Measurements from ENCODE around the gene METTL23.
"Not testable (repeated sequence)": the region's sequence is repeated elsewhere in the genome, so short reads cannot be mapped to it uniquely, and the experiment has no call there.

Gene METTL23

DNA sequence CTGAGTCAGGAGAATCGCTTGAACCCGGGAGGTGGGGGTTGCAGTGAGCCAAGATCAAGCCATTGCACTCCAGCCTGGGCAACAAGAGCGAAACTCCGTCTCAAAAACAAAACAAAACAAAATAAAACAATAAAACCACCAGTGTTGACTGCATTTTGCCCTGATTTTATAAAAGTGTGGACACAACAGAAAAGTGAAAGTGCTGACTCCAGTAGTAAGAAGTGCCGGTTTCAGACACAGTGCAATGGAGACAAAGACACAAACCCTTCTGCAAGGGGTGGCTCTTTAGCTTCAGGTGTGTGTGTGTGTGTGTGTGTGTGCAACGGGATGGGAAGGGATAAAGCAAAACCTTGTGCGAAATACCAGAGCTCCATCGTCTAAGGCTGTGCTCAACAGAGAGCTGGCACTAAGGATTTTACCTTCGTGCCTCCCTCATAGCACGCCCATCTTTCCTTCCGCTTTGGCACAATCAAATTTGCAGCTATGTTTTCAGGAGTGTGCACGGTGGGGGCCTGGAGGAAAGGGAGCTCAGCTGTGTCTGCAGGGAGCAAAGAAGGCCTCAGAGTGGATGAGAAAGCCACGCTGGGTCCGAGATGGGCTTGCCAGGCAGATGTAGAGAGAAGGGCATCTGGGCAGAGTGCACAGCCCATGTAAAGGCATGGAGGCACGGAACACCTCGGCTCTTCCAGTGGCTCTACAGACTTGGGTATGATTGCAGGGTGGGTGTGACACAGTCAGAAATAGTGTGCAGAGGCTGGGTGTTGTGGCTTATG lies 31.4 kb upstream of the METTL23 start:
- peak; percentile 38 for DNase-seq

DNA sequence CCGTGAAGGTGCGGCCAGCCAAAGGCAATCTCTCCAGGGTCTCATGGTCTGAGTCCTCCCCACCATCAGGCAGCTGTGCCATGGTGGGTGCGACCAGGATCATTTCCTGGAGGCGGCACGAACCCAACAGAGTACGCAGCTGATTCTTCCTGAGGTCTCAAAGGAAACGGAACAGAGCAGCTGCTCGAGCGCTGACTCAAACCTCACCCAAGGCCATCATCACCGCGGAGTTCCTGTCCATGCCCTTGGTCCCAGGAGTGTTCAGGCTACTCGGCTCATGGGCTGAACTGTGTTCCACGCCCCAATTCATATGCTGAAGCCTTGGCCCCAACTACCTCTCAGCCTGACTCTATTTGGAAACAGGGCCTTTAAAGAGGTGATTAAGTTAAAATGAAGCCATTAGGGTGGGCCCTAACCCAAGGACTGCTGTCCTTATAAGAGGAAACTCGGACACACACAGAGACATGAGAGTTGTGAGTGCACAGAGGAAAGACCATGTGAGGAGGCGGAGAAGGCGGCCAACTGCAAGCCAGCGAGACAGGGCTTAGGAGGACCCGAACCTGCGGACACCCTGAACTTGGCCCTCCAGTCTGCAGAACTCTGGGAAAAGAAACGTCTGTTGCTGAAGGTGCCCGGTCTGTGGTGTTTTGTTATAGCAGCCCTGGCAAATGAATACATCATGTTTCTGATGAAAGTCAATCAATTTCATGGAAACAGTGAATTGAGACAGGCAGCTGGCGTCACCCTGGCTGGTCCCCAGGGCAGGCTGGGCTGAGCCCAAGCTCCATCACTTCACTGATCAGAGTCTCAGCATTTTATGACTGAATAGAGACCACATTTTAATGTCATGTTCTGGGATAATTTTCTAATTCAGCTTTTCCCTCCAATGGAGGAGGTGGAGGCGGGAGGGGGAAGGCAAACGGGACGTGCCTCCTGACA lies 29.6 kb upstream of the METTL23 start:
- peak; percentile 30 for DNase-seq

DNA sequence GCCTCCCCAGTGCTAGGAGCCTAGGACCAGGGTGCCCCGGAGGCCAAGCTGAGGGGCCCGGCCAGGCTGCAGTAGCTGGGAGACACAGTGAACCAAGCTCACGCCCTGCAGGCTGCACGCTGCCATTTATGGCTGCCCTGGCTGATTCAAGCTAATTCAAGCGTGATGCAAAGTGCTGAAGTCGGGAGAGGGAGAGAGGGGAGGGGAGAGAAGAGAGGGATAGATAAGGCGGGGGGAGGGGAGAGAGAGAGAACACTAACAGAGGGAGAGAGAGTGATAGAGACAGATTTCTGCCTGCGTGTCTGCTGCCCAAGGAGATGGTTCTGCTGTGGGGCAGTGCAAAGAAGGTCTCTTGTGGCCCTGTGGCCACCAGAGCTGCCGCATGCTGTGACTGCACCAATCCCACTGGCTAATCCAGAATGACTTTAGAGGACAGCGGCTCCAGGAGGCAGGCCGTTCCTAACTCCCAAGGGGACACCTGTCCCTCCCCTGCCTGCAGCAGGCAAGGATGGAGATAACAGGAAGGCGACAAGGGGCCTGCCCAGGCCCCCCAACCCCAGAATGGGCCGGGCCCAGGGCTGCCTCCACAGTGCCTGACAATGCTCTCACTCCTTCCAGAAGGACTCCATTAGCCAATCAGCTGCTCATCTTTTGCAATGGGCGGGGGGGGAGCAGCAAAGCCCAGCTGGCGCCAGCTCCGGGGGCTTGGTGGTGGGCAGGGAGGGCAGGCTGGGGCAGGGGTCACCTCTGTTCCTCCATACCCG lies 28.8 kb upstream of the METTL23 start:
- peak; percentile 83 for DNase-seq

DNA sequence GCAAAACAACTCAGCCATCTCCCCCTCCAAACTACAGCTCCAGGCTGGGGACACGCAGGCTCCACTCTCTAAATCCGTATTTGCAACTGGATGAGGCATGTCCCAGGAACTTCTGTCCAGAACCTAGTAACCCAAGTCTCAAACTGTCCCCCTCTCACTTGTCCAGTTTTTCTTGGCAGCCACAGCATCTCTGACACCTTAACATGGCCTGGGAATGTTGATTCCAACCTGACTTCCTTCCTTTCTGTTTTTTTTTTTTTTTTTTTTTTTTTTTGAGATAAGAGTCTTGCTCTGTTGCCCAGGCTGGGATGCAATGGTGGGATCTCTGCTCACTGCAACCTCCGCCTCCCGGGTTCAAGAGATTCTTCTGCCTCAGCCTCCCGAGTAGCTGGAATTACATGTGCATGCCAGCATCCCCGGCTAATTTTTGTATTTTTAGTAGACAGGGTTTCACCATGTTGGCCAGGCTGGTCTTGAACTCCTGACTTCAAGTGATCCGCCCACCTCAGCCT lies 28.1 kb upstream of the METTL23 start:
- not testable (repeated sequence) for DNase-seq

DNA sequence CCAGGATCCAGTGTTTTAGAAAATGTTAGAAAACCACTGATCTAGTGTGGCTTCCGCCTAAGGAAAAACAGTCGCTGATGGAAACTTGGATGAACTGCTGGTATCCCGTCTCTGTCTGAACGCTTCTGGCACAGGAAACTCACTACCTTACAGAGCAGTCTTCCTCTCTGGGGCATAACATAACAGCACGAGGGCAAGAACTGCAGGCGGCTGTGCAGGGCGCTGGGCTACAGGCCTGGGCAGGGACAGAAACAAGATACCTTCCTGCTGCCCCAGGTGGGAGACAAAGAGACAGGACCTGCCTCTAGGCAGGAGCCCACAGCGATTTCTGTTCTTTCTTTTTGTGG lies 26.4 kb upstream of the METTL23 start:
- no peak for DNase-seq

DNA sequence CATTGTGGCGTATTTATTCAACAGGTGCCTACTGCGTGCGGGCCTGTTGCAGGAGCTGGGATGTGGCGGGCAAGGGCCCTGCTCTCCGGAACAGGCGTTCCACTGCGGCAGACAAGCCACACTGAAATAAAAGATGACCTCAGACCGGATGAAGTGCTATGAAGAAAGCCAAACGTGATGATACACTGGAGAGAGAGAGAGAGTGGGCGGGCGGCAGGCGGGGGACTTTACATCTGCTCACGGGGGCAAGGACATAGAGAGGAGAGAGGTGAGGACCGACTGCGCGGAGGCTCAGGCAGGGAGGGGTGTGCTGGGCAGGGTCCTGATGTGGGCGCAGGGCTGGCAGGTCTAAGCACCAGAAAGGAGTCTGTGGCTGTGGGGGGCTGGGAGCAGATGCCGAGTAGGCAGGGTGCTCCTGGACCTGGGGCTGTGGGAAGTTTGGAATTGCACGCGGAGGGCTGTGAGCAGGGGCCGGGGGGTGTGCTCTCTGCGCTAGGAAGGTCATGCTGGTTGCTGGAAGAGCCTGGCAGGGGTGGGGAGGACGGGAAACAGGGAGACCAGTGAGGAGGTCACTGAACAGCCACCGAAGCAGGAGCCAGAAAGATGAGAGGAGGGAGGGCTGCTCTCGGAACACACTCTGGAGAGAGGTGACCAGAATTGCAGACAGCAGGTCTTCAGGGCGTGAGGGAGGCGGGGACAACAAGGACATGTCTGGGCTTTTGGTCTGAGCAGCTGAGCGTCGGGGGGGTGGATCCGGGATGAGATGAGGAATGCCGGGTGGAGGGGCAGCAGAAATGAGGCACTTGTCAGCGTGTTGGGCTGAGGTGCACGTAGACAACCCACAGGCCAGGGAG lies 25.8 kb upstream of the METTL23 start:
- no peak for DNase-seq

DNA sequence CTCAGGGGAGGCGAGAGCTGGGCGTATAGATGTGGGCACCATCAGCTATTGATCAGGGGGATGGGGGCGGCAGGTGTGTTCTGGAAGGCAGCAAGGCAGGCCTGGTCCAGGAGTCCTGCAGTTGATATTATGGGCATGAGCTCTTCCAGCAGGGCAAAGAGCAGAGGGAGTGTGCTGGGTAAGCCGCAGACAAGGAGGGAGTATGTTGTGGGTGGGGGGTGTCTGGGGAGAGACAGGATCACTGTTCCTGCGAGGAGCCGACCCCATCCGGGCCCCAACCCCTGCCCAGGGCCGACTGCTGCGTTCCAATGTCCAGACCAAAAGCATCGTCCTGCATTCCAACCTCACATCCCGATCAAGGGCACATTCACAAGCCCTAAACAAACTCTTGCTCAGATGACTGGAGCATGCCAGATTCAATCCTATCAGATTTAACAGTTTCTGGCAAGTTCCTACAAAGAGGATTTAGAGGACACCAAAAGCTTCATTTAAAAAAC lies 25.1 kb upstream of the METTL23 start:
- DNase-seq: no peak

DNA sequence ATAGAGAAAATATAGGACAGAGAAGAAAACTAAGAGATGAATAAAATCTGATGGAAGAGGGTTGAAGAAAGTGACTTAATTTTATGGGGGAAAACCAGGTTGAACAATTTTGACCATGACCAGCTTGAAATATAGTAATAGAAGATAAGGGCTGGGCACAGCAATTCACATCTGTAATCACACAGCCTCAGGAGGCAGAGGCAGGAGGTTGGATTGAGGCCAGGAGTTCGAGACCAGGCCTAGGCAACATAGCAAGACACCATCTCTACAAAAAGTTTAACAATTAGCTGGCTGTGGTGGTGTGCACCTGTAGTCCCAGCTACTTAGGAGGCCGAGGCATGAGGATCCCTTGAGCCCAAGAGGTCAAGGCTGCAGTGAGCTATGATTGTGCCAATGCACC lies 24.6 kb upstream of the METTL23 start:
- DNase-seq: no peak

DNA sequence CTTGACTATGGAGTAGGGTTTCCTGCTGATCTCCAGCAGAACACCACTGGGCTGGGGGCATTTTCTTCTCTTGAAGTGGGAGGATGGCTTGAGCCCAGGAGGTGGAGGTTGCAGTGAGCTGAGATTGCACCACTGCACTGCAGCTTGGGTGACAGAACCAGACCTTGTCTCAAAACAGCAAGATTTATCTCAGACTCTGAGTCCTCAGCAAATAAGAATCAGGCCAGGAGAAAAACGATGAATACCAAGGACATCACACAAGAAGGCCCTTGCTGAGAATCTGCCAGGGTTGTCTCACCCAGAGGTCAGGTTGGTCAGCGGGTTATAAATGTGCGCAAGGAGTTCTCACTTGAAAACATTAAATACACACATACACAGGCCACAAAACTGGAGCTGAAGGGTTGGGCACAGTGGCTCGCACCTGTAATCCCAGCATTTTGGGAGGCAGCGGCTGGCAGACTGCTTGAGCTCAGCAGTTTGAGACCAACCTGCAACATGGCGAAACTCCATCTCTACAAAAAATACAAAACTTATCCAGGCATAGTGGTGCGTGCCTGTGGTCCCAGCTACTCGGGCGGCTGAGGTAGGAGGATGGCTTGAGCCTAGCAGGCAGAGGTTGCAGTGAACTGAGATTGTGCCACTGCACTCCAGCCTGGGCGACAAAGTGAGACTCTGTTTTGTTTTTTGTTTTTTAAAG lies 23.6 kb upstream of the METTL23 start:
- no peak for DNase-seq

DNA sequence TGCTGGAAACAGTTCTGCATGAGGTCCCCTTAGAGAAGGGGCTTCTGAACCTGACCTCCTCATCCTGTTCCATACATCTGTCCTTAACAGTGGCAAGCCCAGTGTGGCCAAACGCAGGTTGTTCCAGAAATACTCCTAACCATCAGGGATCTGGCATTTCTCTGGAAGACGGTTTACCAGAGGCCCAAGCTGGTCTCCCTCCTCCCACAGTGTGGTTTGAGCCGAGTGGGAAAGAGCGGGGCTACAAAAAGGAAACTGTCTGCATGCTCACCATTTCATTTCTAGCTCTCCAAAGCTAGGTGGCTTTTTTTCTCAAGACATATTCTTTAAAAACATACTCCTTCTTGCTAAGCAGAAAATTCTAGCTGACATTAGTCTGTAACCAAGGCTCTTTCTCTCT lies 21.8 kb upstream of the METTL23 start:
- DNase-seq: peak; percentile 20

DNA sequence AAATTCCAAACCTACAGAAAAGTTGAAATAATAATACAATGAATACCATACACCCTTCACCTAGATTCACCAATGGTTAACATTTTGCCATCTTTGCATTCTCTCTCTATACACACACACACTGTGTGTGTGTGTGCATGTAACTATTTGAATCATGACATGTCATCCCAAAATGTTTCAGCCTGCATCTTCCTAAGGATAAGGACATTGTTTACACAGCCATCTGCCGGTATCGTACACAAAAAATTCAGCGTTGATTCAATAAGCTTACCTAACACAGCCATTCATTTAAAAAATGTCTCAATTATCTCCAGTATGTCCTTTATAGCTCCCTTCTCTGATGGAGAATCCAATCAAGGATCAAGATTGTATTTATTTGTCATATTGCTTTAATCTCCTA lies 19.8 kb upstream of the METTL23 start:
- DNase-seq: no peak

DNA sequence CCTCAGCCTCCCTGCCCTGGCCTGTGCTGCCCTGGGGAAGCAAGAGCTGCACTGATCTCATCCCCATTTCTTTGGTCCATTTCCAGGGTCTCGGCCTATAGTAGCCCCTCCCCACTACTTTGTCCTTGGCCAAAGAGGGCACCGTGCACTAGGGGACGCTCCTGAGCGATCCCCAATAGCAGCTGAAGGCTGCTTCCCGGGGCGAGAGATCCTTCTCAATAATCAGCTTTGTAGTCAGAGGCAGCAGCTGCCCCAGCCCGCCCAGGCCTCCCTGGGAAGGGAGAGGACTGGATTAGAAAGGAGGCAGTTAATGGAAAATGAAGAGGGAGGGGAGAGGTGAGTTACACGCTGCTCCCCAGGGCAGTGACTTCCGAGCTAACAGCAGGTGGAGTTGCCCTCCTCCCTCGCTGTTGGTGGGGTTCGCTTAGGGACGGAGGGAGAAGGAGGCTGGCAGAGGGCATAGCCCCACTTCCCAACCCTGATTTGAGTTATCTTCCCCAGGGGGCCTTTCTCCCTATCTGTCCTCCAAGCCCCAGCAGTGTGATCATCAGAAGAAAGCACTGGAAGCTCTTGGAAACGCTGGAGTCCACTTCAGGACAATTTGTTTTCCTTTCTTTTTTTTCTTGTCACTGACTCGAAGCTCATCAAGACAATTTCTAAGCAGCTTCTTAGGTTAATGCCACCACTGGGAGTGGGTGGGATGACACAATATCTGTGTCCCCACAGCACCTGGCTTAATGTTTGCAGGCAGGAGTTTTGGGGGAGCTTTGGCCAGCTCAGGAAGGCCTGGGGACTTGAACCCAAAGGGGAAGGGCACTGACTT lies 18.4 kb upstream of the METTL23 start:
- DNase-seq: no peak

DNA sequence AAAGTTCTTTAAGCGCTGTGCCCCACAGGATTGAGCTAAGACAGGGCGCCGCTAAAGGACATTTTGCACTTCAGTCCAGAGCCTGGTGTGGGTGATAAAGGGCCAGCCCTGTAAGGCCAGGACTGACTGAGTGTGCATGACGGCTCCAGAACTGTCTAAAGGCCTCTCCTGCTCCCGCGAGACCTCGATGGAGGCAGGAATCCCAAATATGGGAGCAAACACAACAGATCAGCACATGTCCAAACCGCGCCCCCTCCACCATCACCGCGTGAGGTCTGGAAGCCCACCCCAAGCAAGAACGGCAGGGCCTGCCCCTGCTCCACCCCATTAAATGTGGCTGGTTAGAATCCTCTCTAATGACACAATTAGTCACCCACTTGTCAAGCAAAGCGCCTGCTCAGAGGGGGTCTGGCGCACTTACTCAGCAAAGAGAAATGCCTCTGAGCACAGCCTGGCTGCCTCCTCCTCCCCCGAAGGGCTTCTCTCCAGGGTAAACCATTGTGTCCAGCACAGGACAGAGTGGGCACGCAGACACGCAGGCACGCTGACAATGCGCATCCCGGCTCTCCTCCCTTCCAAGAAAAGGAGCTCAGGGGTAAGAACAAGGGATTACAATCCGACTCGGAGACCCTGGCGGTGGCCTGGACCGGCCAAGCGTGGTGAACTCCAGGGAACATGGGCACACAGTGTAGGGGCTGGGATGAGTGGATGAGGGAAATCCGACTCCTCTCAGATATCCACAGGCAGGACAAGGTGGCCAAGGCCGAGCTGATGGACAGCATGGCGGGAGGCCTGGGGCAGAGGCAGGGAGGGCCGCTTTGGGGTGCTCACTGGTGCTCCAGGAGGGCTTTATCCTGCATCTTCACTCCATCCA lies 17.3 kb upstream of the METTL23 start:
- no peak for DNase-seq

DNA sequence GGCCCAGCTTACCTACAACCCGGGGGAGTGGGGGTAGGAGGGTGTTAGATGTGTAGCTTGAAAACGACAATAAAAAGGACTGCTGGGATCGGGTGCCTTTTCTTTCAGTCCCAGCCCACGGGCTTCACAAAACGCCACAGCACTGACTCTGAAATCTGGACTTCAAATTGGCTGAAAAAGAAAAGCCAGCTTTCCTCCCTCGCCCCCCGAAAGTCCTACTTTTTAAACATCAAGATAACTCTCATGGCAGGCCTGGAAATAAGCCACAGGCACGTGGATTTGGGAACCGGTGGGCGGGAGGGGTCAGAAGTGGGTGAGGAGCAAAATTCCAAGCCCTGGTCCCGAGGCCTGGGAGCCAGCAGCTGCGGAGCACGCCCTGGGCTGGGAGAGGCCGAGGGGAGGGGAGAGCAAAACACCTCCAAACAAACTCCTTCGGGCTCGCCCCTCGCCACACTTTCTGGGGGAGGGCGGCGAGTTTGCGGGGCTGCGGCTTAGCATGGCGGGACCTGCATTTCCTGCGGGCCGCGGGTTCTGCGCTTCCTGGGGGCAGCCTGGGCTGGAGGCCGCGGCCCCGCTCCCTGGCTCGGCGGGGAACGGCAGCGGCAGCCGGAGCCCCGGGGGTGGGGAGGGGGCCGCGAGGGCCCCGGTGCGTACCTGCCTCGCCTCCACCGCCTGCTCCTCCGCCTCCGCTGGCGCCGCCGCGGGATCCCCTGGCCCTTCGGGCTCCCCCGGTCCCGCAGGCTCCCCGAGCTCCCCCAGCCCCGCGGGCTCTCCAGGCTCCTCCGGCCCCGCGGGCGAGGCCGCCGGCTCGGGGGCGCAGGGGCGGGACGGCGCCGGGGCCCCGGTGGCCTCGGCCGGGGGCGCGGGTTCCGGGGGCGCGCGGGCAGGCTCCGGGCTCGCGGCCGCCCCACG lies 16.4 kb upstream of the METTL23 start:
- DNase-seq: not testable (repeated sequence)

DNA sequence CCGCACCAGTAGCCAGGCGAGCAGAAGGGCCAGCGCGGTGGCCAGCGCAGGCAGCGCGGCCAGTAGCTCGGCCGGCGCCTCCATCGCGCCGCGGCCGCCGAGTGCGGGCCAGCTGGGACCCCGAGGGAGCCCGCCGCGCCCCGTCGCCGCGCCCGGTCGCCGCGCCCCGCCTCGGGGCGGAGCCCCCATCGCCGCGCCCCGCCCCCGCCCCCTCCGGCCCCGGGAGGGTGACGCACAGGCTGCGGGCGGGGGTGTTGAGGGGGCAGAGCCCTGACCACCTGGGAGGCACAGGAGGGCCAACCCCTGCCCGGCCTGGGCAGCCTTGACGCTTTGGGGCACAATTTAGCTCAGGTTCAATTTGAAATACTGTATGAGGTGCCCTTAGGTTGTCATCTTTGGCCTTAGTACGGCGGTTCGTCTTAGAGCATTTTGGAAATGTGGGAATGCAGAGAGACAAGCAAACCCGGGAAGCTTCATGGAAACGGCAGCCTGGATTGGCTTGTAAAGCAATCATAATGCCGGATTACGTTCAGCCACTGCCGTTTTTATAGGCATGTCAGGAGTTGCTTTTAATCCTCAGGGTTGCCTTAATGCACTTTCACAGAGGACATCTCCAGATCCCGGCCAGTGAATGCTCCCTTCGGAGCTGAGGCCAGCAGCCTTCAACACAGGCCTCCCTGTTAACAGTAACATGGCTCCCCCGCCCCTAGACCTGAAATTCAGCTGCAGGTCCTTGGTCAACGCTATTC lies 15.6 kb upstream of the METTL23 start, which contains the start of gene MXRA7:
Gene MXRA7 (minus strand): TSS at position 103 of the 749 bp plus-strand sequence. CDS start 19 bp downstream, at position 84.
- DNase-seq: no peak

DNA sequence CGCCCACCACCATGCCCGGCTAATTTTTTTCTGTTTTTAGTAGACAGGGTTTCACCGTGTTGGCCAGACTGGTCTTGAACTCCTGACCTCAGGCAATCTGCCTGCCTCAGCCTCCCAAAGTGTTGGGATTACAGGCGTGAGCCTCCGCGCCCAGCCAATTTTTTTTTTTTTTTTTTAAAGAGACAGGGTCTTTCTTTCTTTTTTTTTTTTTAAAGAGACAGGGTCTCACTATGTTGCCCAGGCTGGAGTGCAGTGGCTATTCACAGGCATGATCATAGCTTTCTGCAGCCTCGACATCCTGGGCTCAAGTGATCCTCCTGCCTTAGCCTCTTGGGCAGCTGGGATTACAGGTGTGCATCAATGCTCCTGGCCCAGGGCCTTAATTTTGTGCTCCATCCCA lies 14.3 kb upstream of the METTL23 start:
- DNase-seq: not testable (repeated sequence)

DNA sequence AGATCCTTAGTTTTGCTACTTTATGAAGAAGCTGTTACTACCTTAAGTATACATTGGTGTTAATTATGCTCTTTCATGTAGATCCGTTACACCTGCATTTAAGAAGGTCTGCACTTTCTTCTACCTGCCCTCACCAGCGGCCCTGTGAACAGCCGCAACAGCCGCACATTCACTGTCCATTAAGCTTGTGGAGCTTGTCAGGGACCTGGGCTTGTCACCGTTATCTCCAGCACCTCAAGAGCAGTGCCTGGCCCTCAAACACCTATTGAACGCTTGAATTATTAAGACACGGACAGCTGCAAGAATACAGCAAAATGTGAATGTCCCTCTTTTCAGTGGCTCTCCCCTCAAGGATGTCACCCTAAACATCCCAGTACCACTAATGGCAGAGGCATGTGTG lies 12.9 kb upstream of the METTL23 start:
- DNase-seq: no peak
